K562 (cell line): ENCODE results near the gene AK4. TPM values are rescaled to one million over a fixed set of nuclear protein-coding genes. Genes with fewer than 3 reads are reported as not detected.

ENCODE experiments used
- CREB3 ChIP-seq: fragments of 450-650 bp; conservative IDR thresholded peaks from 2 replicates; pipeline ENCODE4 v1.6.1; 2016; ENCODE audit warnings: missing genetic modification characterization, low read depth, mild to moderate bottlenecking, missing compliant biosample characterization, moderate library complexity
- EWSR1 ChIP-seq: fragments of 450-650 bp; IDR thresholded peaks from 2 replicates; pipeline ENCODE4 v1.6.1; 2018; ENCODE audit warnings: borderline replicate concordance, mild to moderate bottlenecking, low read depth, moderate library complexity; ENCODE audit not compliant: partially characterized antibody
- FOXA1 ChIP-seq: fragments of 450-650 bp; IDR thresholded peaks from 2 replicates; pipeline ENCODE4 v1.6.1; 2016; ENCODE audit warnings: mild to moderate bottlenecking, borderline replicate concordance
- FOXA3 ChIP-seq, 2 experiments: fragments of 450-650 bp in 1 of 2; sonication (generic) in 1 of 2; formaldehyde crosslinking; IDR thresholded peaks in 1 of 2; conservative IDR thresholded peaks in 1 of 2; 2 replicates each; pipeline versions ENCODE4 v1.4.0 to v1.8.0; 2020 to 2022; ENCODE audit warnings: mild to moderate bottlenecking in 2 of 2, missing genetic modification reagents in 1 of 2
- HDAC2 ChIP-seq: fragments of 450-650 bp; IDR thresholded peaks from 2 replicates; pipeline ENCODE4 v1.6.1; 2016; ENCODE audit warnings: mild to moderate bottlenecking
- MTA1 ChIP-seq: fragments of 450-650 bp; IDR thresholded peaks from 2 replicates; pipeline ENCODE4 v1.6.1; 2017; ENCODE audit warnings: borderline replicate concordance
- PHF8 ChIP-seq: fragments of 200-600 bp; sonication (generic); IDR thresholded peaks from 2 replicates; pipeline ENCODE4 v1.6.1; 2012; ENCODE audit warnings: mixed run types, mild to moderate bottlenecking, inconsistent platforms, low read length, moderate library complexity, borderline replicate concordance
- POLR2B ChIP-seq: fragments of 450-650 bp; IDR thresholded peaks from 2 replicates; pipeline ENCODE4 v1.6.1; 2018; ENCODE audit warnings: low read depth; ENCODE audit not compliant: partially characterized antibody
- PTBP1 ChIP-seq: fragments of 200-400 bp; formaldehyde crosslinking; IDR thresholded peaks from 2 replicates; pipeline ENCODE4 v1.6.1; 2017; ENCODE audit warnings: low read depth, low read length
- RBM25 ChIP-seq: fragments of 200-400 bp; formaldehyde crosslinking; IDR thresholded peaks from 2 replicates; pipeline ENCODE4 v1.6.1; 2018; ENCODE audit warnings: low read length, low read depth, moderate library complexity; ENCODE audit not compliant: severe bottlenecking
- SMAD3 ChIP-seq: fragments of 450-650 bp; formaldehyde crosslinking; conservative IDR thresholded peaks from 2 replicates; pipeline ENCODE4 v1.4.0; 2020; ENCODE audit warnings: mild to moderate bottlenecking
- SMARCA4 ChIP-seq: fragments of 450-650 bp; IDR thresholded peaks from 2 replicates; pipeline ENCODE4 v1.6.1; 2016
- SMARCA5 ChIP-seq: fragments of 450-650 bp; IDR thresholded peaks from 2 replicates; pipeline ENCODE4 v1.6.1; 2016
- SMARCC2 ChIP-seq: fragments of 450-650 bp; IDR thresholded peaks from 2 replicates; pipeline ENCODE4 v1.6.1; 2017; ENCODE audit warnings: antibody characterized with exemption, moderate library complexity, mild to moderate bottlenecking, low read depth
- SPI1 ChIP-seq: IDR thresholded peaks from 2 replicates; pipeline ENCODE4 v1.6.1; 2011; ENCODE audit warnings: low read depth, low read length, control low read depth, borderline replicate concordance
- SUPT5H ChIP-seq: fragments of 450-650 bp; IDR thresholded peaks from 2 replicates; pipeline ENCODE4 v1.6.1; 2016
- ZC3H8 ChIP-seq: fragments of 450-650 bp; IDR thresholded peaks from 2 replicates; pipeline ENCODE4 v1.6.1; 2017
- ZFP36 ChIP-seq: fragments of 150-350 bp; IDR thresholded peaks from 2 replicates; pipeline ENCODE4 v1.6.1; 2018; ENCODE audit warnings: low read length, low read depth; ENCODE audit not compliant: partially characterized antibody
- ZNF445 ChIP-seq: fragments of 250-450 bp; sonication (Bioruptor Pico); IDR thresholded peaks from 2 replicates; pipeline ENCODE4 v1.4.0; 2020; ENCODE audit warnings: low read depth, mild to moderate bottlenecking, moderate library complexity
- ZNF778 ChIP-seq: fragments of 450-650 bp; formaldehyde crosslinking; IDR thresholded peaks from 2 replicates; pipeline ENCODE4 v1.4.0; 2020; ENCODE audit warnings: mild to moderate bottlenecking, moderate library complexity
- polyA plus RNA-seq, 8 experiments: library from polyadenylated mRNA; depleted of rRNA in 4 of 8; stranded (reverse) in 5 of 8; unstranded in 3 of 8; fragments of >200 nt; fragmentation: Nextera tagmentation in 2 of 8; fragmentation: Illumina TruSeq in 1 of 8; extraction: Ambion mirVana in 2 of 8; extraction: Trizol in 1 of 8; gene quantifications; 2 replicates each; pipeline versions ENCODE4 v1.2.1 to v1.2.3, GENCODE V29; 2011 to 2014; ENCODE audit warnings: inconsistent platforms in 1 of 8, missing spikeins in 1 of 8
- total RNA-seq, 7 experiments: library from RNA; depleted of rRNA in 6 of 7; stranded (reverse); fragments of >200 nt in 6 of 7; fragmentation: Illumina TruSeq in 2 of 7; extraction: Trizol in 2 of 7; gene quantifications; 2 replicates each; pipeline versions ENCODE4 v1.2.1 to v1.2.3, GENCODE V29; 2011 to 2021; ENCODE audit warnings: low replicate concordance in 1 of 7
- TF ChIP-seq, protein P1 (sequence below): fragments of 200-800 bp; sonication (Bioruptor generic); IDR thresholded peaks from 2 replicates; pipeline ENCODE4 v1.6.1; 2016; ENCODE audit warnings: missing genetic modification characterization, missing compliant biosample characterization
- TF ChIP-seq, protein P2 (sequence below): fragments of 450-650 bp; IDR thresholded peaks from 2 replicates; pipeline ENCODE4 v1.6.1; 2014; ENCODE audit warnings: low read depth, mild to moderate bottlenecking, moderate library complexity, borderline replicate concordance

The AK4 gene
- total and polyA plus RNA-seq, 9 of the 15 experiments (the other 6 are each of a cell fraction or from before 2014, with no cell fraction given): 10.4 to 96.6 (median 21.5) TPM

- peak; percentile 41; a peak in 2 of 4 replicates for TF ChIP-seq FOXA3 (CRISPR knock-in tag; conservative IDR thresholded peaks at IDR 0.05 in 1 of 2, IDR thresholded peaks at IDR 0.05 in 1 of 2)
- TF ChIP-seq RBM25: peak; percentile 69
- TF ChIP-seq ZNF445: no peak
- TF ChIP-seq MTA1: peak; percentile 21; the same call in 1 of the 2 replicates
- TF ChIP-seq HDAC2: peak; percentile 71; the same call in 1 of the 2 replicates
- no peak for TF ChIP-seq SMARCC2
- TF ChIP-seq SPI1: no peak
- TF ChIP-seq, protein P1, sequence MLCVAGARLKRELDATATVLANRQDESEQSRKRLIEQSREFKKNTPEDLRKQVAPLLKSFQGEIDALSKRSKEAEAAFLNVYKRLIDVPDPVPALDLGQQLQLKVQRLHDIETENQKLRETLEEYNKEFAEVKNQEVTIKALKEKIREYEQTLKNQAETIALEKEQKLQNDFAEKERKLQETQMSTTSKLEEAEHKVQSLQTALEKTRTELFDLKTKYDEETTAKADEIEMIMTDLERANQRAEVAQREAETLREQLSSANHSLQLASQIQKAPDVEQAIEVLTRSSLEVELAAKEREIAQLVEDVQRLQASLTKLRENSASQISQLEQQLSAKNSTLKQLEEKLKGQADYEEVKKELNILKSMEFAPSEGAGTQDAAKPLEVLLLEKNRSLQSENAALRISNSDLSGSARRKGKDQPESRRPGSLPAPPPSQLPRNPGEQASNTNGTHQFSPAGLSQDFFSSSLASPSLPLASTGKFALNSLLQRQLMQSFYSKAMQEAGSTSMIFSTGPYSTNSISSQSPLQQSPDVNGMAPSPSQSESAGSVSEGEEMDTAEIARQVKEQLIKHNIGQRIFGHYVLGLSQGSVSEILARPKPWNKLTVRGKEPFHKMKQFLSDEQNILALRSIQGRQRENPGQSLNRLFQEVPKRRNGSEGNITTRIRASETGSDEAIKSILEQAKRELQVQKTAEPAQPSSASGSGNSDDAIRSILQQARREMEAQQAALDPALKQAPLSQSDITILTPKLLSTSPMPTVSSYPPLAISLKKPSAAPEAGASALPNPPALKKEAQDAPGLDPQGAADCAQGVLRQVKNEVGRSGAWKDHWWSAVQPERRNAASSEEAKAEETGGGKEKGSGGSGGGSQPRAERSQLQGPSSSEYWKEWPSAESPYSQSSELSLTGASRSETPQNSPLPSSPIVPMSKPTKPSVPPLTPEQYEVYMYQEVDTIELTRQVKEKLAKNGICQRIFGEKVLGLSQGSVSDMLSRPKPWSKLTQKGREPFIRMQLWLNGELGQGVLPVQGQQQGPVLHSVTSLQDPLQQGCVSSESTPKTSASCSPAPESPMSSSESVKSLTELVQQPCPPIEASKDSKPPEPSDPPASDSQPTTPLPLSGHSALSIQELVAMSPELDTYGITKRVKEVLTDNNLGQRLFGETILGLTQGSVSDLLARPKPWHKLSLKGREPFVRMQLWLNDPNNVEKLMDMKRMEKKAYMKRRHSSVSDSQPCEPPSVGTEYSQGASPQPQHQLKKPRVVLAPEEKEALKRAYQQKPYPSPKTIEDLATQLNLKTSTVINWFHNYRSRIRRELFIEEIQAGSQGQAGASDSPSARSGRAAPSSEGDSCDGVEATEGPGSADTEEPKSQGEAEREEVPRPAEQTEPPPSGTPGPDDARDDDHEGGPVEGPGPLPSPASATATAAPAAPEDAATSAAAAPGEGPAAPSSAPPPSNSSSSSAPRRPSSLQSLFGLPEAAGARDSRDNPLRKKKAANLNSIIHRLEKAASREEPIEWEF (CRISPR knock-in tag): no peak
- TF ChIP-seq PHF8: peak; percentile 78; the same call in 1 of the 2 replicates
- no peak for TF ChIP-seq FOXA1
- no peak for TF ChIP-seq ZC3H8
- TF ChIP-seq SUPT5H: 0 out of 2 replicates have a peak, but pooled peaks have one; percentile 39
- TF ChIP-seq SMAD3 (CRISPR knock-in tag): no peak
- peak; percentile 61 for TF ChIP-seq POLR2B
- peak; percentile 37; the same call in 1 of the 2 replicates for TF ChIP-seq SMARCA5
- peak; percentile 33; the same call in 1 of the 2 replicates for TF ChIP-seq SMARCA4
- peak; percentile 89 for TF ChIP-seq ZFP36
- 0 out of 2 replicates have a peak, but pooled peaks have one; percentile 25 for TF ChIP-seq PTBP1
- TF ChIP-seq CREB3 (tag): no peak
- TF ChIP-seq ZNF778 (CRISPR knock-in tag): no peak
- no peak for TF ChIP-seq EWSR1
- TF ChIP-seq, protein P2, sequence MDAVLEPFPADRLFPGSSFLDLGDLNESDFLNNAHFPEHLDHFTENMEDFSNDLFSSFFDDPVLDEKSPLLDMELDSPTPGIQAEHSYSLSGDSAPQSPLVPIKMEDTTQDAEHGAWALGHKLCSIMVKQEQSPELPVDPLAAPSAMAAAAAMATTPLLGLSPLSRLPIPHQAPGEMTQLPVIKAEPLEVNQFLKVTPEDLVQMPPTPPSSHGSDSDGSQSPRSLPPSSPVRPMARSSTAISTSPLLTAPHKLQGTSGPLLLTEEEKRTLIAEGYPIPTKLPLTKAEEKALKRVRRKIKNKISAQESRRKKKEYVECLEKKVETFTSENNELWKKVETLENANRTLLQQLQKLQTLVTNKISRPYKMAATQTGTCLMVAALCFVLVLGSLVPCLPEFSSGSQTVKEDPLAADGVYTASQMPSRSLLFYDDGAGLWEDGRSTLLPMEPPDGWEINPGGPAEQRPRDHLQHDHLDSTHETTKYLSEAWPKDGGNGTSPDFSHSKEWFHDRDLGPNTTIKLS: no peak; the same call in 1 of the 2 replicates
Observed at GRCh38 chr1:65253800-65254319, 105.9 kb downstream of the AK4 start (continued).
